Erythroblast (primary cell): Measurements from ENCODE around the gene KRT5.

ENCODE experiments used
- GATA1 ChIP-seq: IDR thresholded peaks from 2 replicates; pipeline ENCODE4 v1.6.1; 2011; ENCODE audit warnings: low read depth, mild to moderate bottlenecking, control low read depth, low read length, moderate library complexity
- POLR2A ChIP-seq: IDR thresholded peaks from 2 replicates; pipeline ENCODE4 v1.6.1; 2011; ENCODE audit warnings: mild to moderate bottlenecking, low read length

- TF ChIP-seq POLR2A: no peak
- no peak for TF ChIP-seq GATA1
These were observed 14.3 kb upstream of the KRT5 start for GRCh38 chr12:52534482-52534881.
